HepG2 (cell line): ENCODE data around the gene PKD1L1. TPM values are rescaled to one million over a fixed set of nuclear protein-coding genes. Genes with fewer than 3 reads are reported as not detected.

ENCODE experiments used
- DR1 ChIP-seq: sonication (generic); formaldehyde crosslinking; IDR thresholded peaks from 2 replicates; pipeline ENCODE4 v1.8.0; 2021; ENCODE audit warnings: mild to moderate bottlenecking, missing genetic modification reagents, inconsistent platforms
- HOXA7 ChIP-seq: sonication (generic); formaldehyde crosslinking; IDR thresholded peaks from 2 replicates; pipeline ENCODE4 v1.8.1; 2022; ENCODE audit warnings: mild to moderate bottlenecking, missing genetic modification reagents, moderate library complexity
- KLF12 ChIP-seq: sonication (generic); formaldehyde crosslinking; IDR thresholded peaks from 2 replicates; pipeline ENCODE4 v1.4.0; 2020; ENCODE audit warnings: missing genetic modification reagents, borderline replicate concordance
- KLF9 ChIP-seq: IDR thresholded peaks from 2 replicates; pipeline ENCODE4 v1.6.1; 2016; ENCODE audit warnings: low read depth
- MAF1 ChIP-seq: sonication (generic); formaldehyde crosslinking; IDR thresholded peaks from 2 replicates; pipeline ENCODE4 v1.5.0; 2020; ENCODE audit warnings: missing genetic modification reagents, borderline replicate concordance
- MYNN ChIP-seq: sonication (generic); formaldehyde crosslinking; IDR thresholded peaks from 2 replicates; pipeline ENCODE4 v1.4.0; 2020; ENCODE audit warnings: mild to moderate bottlenecking, low read depth, missing genetic modification reagents
- PCBP2 ChIP-seq: fragments of 200-400 bp; formaldehyde crosslinking; optimal IDR thresholded peaks from 2 replicates; pipeline ENCODE3; 2018; ENCODE audit warnings: low read length, low read depth; ENCODE audit not compliant: poor library complexity, severe bottlenecking
- PHF21A ChIP-seq: sonication (generic); formaldehyde crosslinking; IDR thresholded peaks from 2 replicates; pipeline ENCODE4 v1.5.0; 2020; ENCODE audit warnings: mild to moderate bottlenecking, missing genetic modification reagents
- RFXAP ChIP-seq: sonication (generic); formaldehyde crosslinking; IDR thresholded peaks from 2 replicates; pipeline ENCODE4 v1.4.0; 2020; ENCODE audit warnings: missing genetic modification reagents, borderline replicate concordance
- SAP130 ChIP-seq: IDR thresholded peaks from 2 replicates; pipeline ENCODE4 v1.6.1; 2016; ENCODE audit warnings: low read depth
- SP4 ChIP-seq: sonication (generic); formaldehyde crosslinking; IDR thresholded peaks from 2 replicates; pipeline ENCODE4 v1.8.1; 2023; ENCODE audit warnings: mild to moderate bottlenecking, missing genetic modification reagents
- STAT5B ChIP-seq: sonication (generic); formaldehyde crosslinking; IDR thresholded peaks from 2 replicates; pipeline ENCODE4 v1.4.0; 2020; ENCODE audit warnings: missing genetic modification reagents
- ZBTB21 ChIP-seq: sonication (generic); formaldehyde crosslinking; IDR thresholded peaks from 2 replicates; pipeline ENCODE4 v1.4.0; 2020; ENCODE audit warnings: missing genetic modification reagents
- ZFP37 ChIP-seq: sonication (generic); formaldehyde crosslinking; IDR thresholded peaks from 2 replicates; pipeline ENCODE4 v1.4.0; 2020; ENCODE audit warnings: missing genetic modification reagents, borderline replicate concordance
- ZFY ChIP-seq: sonication (generic); formaldehyde crosslinking; IDR thresholded peaks from 2 replicates; pipeline ENCODE4 v1.4.0; 2020; ENCODE audit warnings: missing genetic modification reagents
- ZNF230 ChIP-seq: sonication (generic); formaldehyde crosslinking; IDR thresholded peaks from 2 replicates; pipeline ENCODE4 v1.4.0; 2020; ENCODE audit warnings: mild to moderate bottlenecking, missing genetic modification reagents
- ZNF235 ChIP-seq: sonication (generic); formaldehyde crosslinking; IDR thresholded peaks from 2 replicates; pipeline ENCODE4 v1.8.1; 2023; ENCODE audit warnings: mild to moderate bottlenecking, missing genetic modification reagents, borderline replicate concordance
- ZNF354B ChIP-seq: sonication (generic); formaldehyde crosslinking; IDR thresholded peaks from 2 replicates; pipeline ENCODE4 v1.8.0; 2022; ENCODE audit warnings: mild to moderate bottlenecking, missing genetic modification reagents
- ZNF543 ChIP-seq: sonication (generic); formaldehyde crosslinking; IDR thresholded peaks from 2 replicates; pipeline ENCODE4 v1.4.0; 2020; ENCODE audit warnings: mild to moderate bottlenecking, missing genetic modification reagents
- ZNF563 ChIP-seq: sonication (generic); formaldehyde crosslinking; IDR thresholded peaks from 2 replicates; pipeline ENCODE4 v1.8.0; 2022; ENCODE audit warnings: mild to moderate bottlenecking, moderate library complexity, missing genetic modification reagents
- ZNF687 ChIP-seq: sonication (generic); formaldehyde crosslinking; IDR thresholded peaks from 2 replicates; pipeline ENCODE4 v1.5.1; 2020; ENCODE audit warnings: mild to moderate bottlenecking, missing genetic modification reagents, moderate library complexity
- ZSCAN31 ChIP-seq: sonication (generic); formaldehyde crosslinking; IDR thresholded peaks from 2 replicates; pipeline ENCODE4 v1.5.0; 2020; ENCODE audit warnings: low read depth, mild to moderate bottlenecking, missing genetic modification reagents
- polyA plus RNA-seq, 8 experiments: library from polyadenylated mRNA; depleted of rRNA in 3 of 8; stranded (reverse) in 7 of 8; unstranded in 1 of 8; fragments of >200 nt; fragmentation: Illumina TruSeq in 4 of 8; extraction: Trizol in 4 of 8; gene quantifications; 2 replicates each; pipeline versions ENCODE4 v1.2.1 to v1.2.3, GENCODE V29; 2011 to 2016; ENCODE audit warnings: low read depth in 4 of 8, missing spikeins in 1 of 8, mixed read lengths in 1 of 8; ENCODE audit not compliant: insufficient read depth in 1 of 8
- total RNA-seq, 5 experiments: library from RNA; depleted of rRNA; stranded (reverse); fragments of >200 nt; fragmentation: Illumina TruSeq; extraction: Trizol; gene quantifications; 2 replicates each; pipeline ENCODE4 v1.2.3, GENCODE V29; 2016; ENCODE audit warnings: low read depth in 1 of 5
- TF ChIP-seq, protein P1 (sequence below): sonication (generic); formaldehyde crosslinking; conservative IDR thresholded peaks from 2 replicates; pipeline ENCODE4 v1.4.0; 2020; ENCODE audit warnings: missing genetic modification reagents

PKD1L1 gene
- total and polyA plus RNA-seq, 2 of the 13 experiments (the other 11 are each of a cell fraction or from before 2014, with no cell fraction given), result 0.01 TPM; not detected in 1

DNA sequence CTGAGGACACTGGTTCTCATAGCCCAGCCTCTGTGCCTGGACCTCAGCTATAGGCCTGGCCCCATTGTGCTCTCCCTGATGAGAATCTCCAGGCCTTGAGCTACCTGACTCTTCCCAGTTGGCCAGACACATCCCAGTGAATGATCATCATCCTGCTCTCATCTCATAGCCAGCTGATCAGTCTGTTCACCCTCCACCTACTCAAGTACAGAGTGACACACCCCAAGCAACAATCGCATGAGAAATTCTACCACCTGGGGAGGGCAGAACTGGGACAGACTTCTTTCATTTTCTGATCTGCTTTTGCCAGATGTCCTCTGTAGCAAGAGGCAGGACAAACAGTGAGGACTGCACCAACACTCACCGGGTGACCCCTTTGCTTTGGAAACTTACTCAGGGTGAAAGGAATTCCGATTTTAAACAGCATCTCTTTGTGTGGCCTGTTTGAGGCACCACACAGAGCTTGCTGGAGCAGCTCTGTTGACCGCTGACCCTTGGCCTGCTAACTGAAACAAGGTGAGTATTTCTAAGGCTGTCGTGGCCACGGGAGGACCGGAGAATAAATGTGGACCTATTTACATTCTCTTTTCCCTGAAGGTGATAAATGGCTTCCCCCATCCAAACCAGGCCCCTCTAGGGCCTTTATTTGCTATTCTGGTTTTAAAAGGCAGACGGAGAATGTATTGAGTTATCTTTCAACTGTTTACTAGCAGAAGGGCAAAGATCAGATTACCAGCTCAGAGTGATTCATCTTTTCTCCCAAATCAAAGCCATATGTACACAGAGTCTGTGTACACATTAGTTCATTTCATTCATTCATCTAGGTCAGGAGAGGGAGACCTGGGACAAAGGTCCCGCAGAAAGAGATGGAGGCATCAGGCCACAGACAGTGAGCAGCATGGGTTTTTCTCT lies 184.9 kb downstream of the PKD1L1 start (continued):
- TF ChIP-seq, protein P1, sequence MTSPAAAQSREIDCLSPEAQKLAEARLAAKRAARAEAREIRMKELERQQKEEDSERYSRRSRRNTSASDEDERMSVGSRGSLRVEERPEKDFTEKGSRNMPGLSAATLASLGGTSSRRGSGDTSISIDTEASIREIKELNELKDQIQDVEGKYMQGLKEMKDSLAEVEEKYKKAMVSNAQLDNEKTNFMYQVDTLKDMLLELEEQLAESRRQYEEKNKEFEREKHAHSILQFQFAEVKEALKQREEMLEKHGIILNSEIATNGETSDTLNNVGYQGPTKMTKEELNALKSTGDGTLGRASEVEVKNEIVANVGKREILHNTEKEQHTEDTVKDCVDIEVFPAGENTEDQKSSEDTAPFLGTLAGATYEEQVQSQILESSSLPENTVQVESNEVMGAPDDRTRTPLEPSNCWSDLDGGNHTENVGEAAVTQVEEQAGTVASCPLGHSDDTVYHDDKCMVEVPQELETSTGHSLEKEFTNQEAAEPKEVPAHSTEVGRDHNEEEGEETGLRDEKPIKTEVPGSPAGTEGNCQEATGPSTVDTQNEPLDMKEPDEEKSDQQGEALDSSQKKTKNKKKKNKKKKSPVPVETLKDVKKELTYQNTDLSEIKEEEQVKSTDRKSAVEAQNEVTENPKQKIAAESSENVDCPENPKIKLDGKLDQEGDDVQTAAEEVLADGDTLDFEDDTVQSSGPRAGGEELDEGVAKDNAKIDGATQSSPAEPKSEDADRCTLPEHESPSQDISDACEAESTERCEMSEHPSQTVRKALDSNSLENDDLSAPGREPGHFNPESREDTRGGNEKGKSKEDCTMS, result no peak; the same call in 1 of the 2 replicates
- TF ChIP-seq SP4 (CRISPR knock-in tag) (no peak; the same call in 1 of the 2 replicates), SAP130 (CRISPR knock-in tag) (peak; percentile 73), ZSCAN31 (CRISPR knock-in tag) (peak; percentile 75; the same call in 1 of the 2 replicates), MAF1 (no peak), ZFY (CRISPR knock-in tag) (peak; percentile 60; the same call in 1 of the 2 replicates), ZBTB21 (CRISPR knock-in tag) (no peak), PHF21A (peak; percentile 99), ZNF687 (CRISPR knock-in tag) (peak; percentile 77), MYNN (CRISPR knock-in tag) (peak; percentile 65; the same call in 1 of the 2 replicates), KLF9 (CRISPR knock-in tag) (no peak; the same call in 1 of the 2 replicates), ZNF230 (CRISPR knock-in tag) (peak; percentile 80; the same call in 1 of the 2 replicates), ZNF543 (CRISPR knock-in tag) (0 out of 2 replicates have a peak, but pooled peaks have one; percentile 37), DR1 (peak; percentile 50; the same call in 1 of the 2 replicates), KLF12 (CRISPR knock-in tag) (0 out of 2 replicates have a peak, but pooled peaks have one; percentile 50), PCBP2 (no peak), ZNF235 (no peak), RFXAP (peak; percentile 26), ZFP37 (CRISPR knock-in tag) (no peak), ZNF354B (CRISPR knock-in tag) (no peak), STAT5B (peak; percentile 26; the same call in 1 of the 2 replicates), HOXA7 (CRISPR knock-in tag) (no peak), ZNF563 (no peak)
